OCI-LY1 (cell line): Measurements from ENCODE around the gene GUCA1C.

ENCODE experiments used
- H2AFZ ChIP-seq: fragments of 200-600 bp; sonication (generic), shearing (Covaris generic); 2 replicates; pipeline ENCODE4 v1.6.0; 2014; ENCODE audit warnings: antibody characterized with exemption, mild to moderate bottlenecking, low read length
- H3F3A ChIP-seq: fragments of 200-600 bp; sonication (generic), shearing (Covaris generic); 2 replicates; pipeline ENCODE4 v1.6.0; 2014; ENCODE audit warnings: mild to moderate bottlenecking, antibody characterized with exemption, low read length, moderate library complexity; ENCODE audit not compliant: insufficient read depth
- H3K27ac ChIP-seq: fragments of 200-600 bp; sonication (generic); 2 replicates; pipeline ENCODE4 v1.5.1; 2014; ENCODE audit warnings: low read length, mixed run types, mild to moderate bottlenecking, low read depth; ENCODE audit not compliant: poor library complexity, severe bottlenecking
- H3K27me3 ChIP-seq: fragments of 200-600 bp; sonication (generic); 2 replicates; pipeline ENCODE4 v1.6.0; 2014; ENCODE audit warnings: antibody characterized with exemption, mild to moderate bottlenecking, low read length, moderate library complexity; ENCODE audit not compliant: insufficient read depth
- H3K36me3 ChIP-seq: fragments of 200-600 bp; sonication (generic); 2 replicates; pipeline ENCODE4 v1.6.1; 2014; ENCODE audit warnings: mild to moderate bottlenecking, antibody characterized with exemption, low read length, moderate library complexity, mixed read lengths; ENCODE audit not compliant: insufficient read depth
- H3K4me1 ChIP-seq: fragments of 200-600 bp; sonication (generic); 2 replicates; pipeline ENCODE4 v1.5.1; 2014; ENCODE audit warnings: mild to moderate bottlenecking, low read length, moderate library complexity; ENCODE audit not compliant: insufficient read depth, severe bottlenecking
- H3K4me2 ChIP-seq: fragments of 200-600 bp; sonication (generic), shearing (Covaris generic); 2 replicates; pipeline ENCODE4 v1.6.1; 2014; ENCODE audit warnings: low read length
- H3K4me3 ChIP-seq: fragments of 200-600 bp; sonication (generic); 2 replicates; pipeline ENCODE4 v1.5.1; 2014; ENCODE audit warnings: low read length, low read depth, mild to moderate bottlenecking, mixed read lengths; ENCODE audit not compliant: poor library complexity, severe bottlenecking
- H3K79me2 ChIP-seq: fragments of 200-600 bp; shearing (Covaris generic); 2 replicates; pipeline ENCODE4 v1.6.1; 2016; ENCODE audit warnings: mixed run types, low read length, mixed read lengths; ENCODE audit not compliant: insufficient read depth
- H3K9ac ChIP-seq: fragments of 200-600 bp; sonication (generic), shearing (Covaris generic); 2 replicates; pipeline ENCODE4 v1.6.1; 2014; ENCODE audit warnings: mild to moderate bottlenecking, low read length, mixed read lengths
- H3K9me2 ChIP-seq: fragments of 200-600 bp; sonication (generic), shearing (Covaris generic); 2 replicates; pipeline ENCODE4 v1.6.1; 2014; ENCODE audit warnings: low read depth, mild to moderate bottlenecking, low read length, mixed read lengths
- H3K9me3 ChIP-seq: fragments of 200-600 bp; shearing (Covaris generic); 2 replicates; pipeline ENCODE4 v1.6.1; 2014; ENCODE audit warnings: low read length, mixed read lengths
- H4K20me1 ChIP-seq: fragments of 200-600 bp; sonication (generic), shearing (Covaris generic); 2 replicates; pipeline ENCODE4 v1.6.0; 2016; ENCODE audit warnings: mild to moderate bottlenecking, low read length; ENCODE audit not compliant: insufficient read depth
- CTCF ChIP-seq: fragments of 200-600 bp; sonication (generic), shearing (Covaris generic); IDR thresholded peaks from 2 replicates; pipeline ENCODE4 v1.5.1; 2017; ENCODE audit warnings: mild to moderate bottlenecking, antibody characterized with exemption, low read length, moderate library complexity, mixed read lengths
- EZH2 ChIP-seq: fragments of 200-600 bp; sonication (generic), shearing (Covaris generic); IDR thresholded peaks from 2 replicates; pipeline ENCODE4 v1.8.0; 2017; ENCODE audit warnings: borderline replicate concordance, mixed run types, mild to moderate bottlenecking, antibody characterized with exemption, low read length, moderate library complexity, mixed read lengths

GUCA1C gene

GRCh38 chr3:108891833-108892232 lies 61.8 kb downstream of the GUCA1C start:
- TF ChIP-seq EZH2 (no peak), CTCF (no peak)
- no peaks in the 10 kb centered on the region for H3K9me2 ChIP-seq
- no peak overlapping the region for H3K4me2 ChIP-seq
- H3K36me3 ChIP-seq: no peaks in the 10 kb centered on the region
- H2AFZ ChIP-seq: no peak overlapping the region
- no peaks in the 10 kb centered on the region for H3F3A ChIP-seq
- H3K4me3 ChIP-seq: no peak overlapping the region
- H4K20me1 ChIP-seq: no peaks in the 10 kb centered on the region
- H3K9ac ChIP-seq: no peak overlapping the region
- H3K79me2 ChIP-seq: no peaks in the 10 kb centered on the region
- H3K4me1 ChIP-seq: no peaks in the 10 kb centered on the region
- no peaks in the 10 kb centered on the region for H3K9me3 ChIP-seq
- no peak overlapping the region for H3K27ac ChIP-seq
- H3K27me3 ChIP-seq: peaks cover 3% of the 10 kb centered on the region; the same call in 1 of the 2 replicates

- H2AFZ ChIP-seq: no peak overlapping the region
- H3K4me1 ChIP-seq: no peaks in the 10 kb centered on the region
These were observed 65.9 kb downstream of the GUCA1C start for GRCh38 chr3:108887777-108888176.

GRCh38 chr3:108887121-108887520 lies 66.6 kb downstream of the GUCA1C start:
- Histone ChIP-seq H3K4me3 (no peak overlapping the region), H2AFZ (no peak overlapping the region), H3K79me2 (no peaks in the 10 kb centered on the region), H3K27ac (no peak overlapping the region), H3F3A (no peaks in the 10 kb centered on the region), H4K20me1 (no peaks in the 10 kb centered on the region), H3K36me3 (no peaks in the 10 kb centered on the region), H3K4me1 (no peaks in the 10 kb centered on the region), H3K9ac (no peak overlapping the region), H3K9me2 (no peaks in the 10 kb centered on the region), H3K4me2 (no peak overlapping the region), H3K27me3 (no peaks in the 10 kb centered on the region), H3K9me3 (no peaks in the 10 kb centered on the region)
- TF ChIP-seq CTCF (no peak), EZH2 (no peak)

More at GRCh38 chr3:108887777-108888176, 65.9 kb downstream of the GUCA1C start:
- no peaks in the 10 kb centered on the region for H3K9me3 ChIP-seq
- no peak overlapping the region for H3K4me3 ChIP-seq
- no peaks in the 10 kb centered on the region for H3K27me3 ChIP-seq
- H3K27ac ChIP-seq: no peak overlapping the region
- H3K9me2 ChIP-seq: no peaks in the 10 kb centered on the region
- H4K20me1 ChIP-seq: no peaks in the 10 kb centered on the region
- H3K4me2 ChIP-seq: no peak overlapping the region
- H3K36me3 ChIP-seq: no peaks in the 10 kb centered on the region
- no peak for TF ChIP-seq CTCF
- no peak for TF ChIP-seq EZH2
- no peaks in the 10 kb centered on the region for H3K79me2 ChIP-seq
- no peaks in the 10 kb centered on the region for H3F3A ChIP-seq
- H3K9ac ChIP-seq: no peak overlapping the region
